RCC 7860 (cell line): ENCODE results near the gene UBE3A.
"Not testable (repeated sequence)": the region's sequence is repeated elsewhere in the genome, so short reads cannot be mapped to it uniquely, and the experiment has no call there.

ENCODE experiments used
- DNase-seq: peaks from one replicate; pipeline ENCODE4 v3.0.0-alpha.2; 2015; ENCODE audit warnings: low spot score
- FAIRE-seq: peaks from 2 replicates; lab custom pipeline; 2012; peaks lifted over from hg19 to GRCh38; lab: Jason Lieb, UNC

The UBE3A gene

GRCh38 chr15:25438601-25439368, at the start of gene UBE3A:
Gene UBE3A, minus strand, starts transcription at chr15:25439024. Its CDS starts 29,917 bp downstream, at chr15:25409107.
- FAIRE-seq (no peak), DNase-seq (peak; percentile 72)

GRCh38 chr15:25487226-25487884, 48.5 kb upstream of the UBE3A start:
- FAIRE-seq: no peak
- no peak for DNase-seq

GRCh38 chr15:25486051-25486450, 47.2 kb upstream of the UBE3A start:
- DNase-seq (no peak), FAIRE-seq (no peak)

- DNase-seq (no peak), FAIRE-seq (no peak)
Observed at GRCh38 chr15:25481208-25481859, 42.5 kb upstream of the UBE3A start.

- no peak for FAIRE-seq
- no peak for DNase-seq
Observed at GRCh38 chr15:25478313-25478712, 39.5 kb upstream of the UBE3A start.

- DNase-seq: no peak
- no peak for FAIRE-seq
Observed at GRCh38 chr15:25477816-25478215, 39.0 kb upstream of the UBE3A start.

- no peak for DNase-seq
- FAIRE-seq: no peak
Observed at GRCh38 chr15:25474251-25474650, 35.4 kb upstream of the UBE3A start.

- FAIRE-seq: no peak
- no peak for DNase-seq
Observed at GRCh38 chr15:25470230-25470629, 31.4 kb upstream of the UBE3A start.

- no peak for FAIRE-seq
Observed at GRCh38 chr15:25469377-25469776, 30.6 kb upstream of the UBE3A start.

GRCh38 chr15:25468611-25469010, 29.8 kb upstream of the UBE3A start:
- no peak for FAIRE-seq
- DNase-seq: no peak

More at GRCh38 chr15:25469377-25469776, 30.6 kb upstream of the UBE3A start:
- no peak for DNase-seq

GRCh38 chr15:25465835-25466234, 27.0 kb upstream of the UBE3A start:
- FAIRE-seq (no peak), DNase-seq (no peak)

GRCh38 chr15:25464784-25465183, 26.0 kb upstream of the UBE3A start:
- FAIRE-seq (no peak), DNase-seq (no peak)

- no peak for FAIRE-seq
- no peak for DNase-seq
Observed at GRCh38 chr15:25464383-25464782, 25.6 kb upstream of the UBE3A start.

GRCh38 chr15:25456196-25456595, 17.4 kb upstream of the UBE3A start:
- no peak for DNase-seq
- FAIRE-seq: no peak

GRCh38 chr15:25455226-25455625, 16.4 kb upstream of the UBE3A start:
- FAIRE-seq: no peak
- no peak for DNase-seq

GRCh38 chr15:25454771-25455170, 15.9 kb upstream of the UBE3A start:
- FAIRE-seq (no peak), DNase-seq (no peak)

- not testable (repeated sequence) for DNase-seq, FAIRE-seq
Observed at GRCh38 chr15:25453246-25453645, 14.4 kb upstream of the UBE3A start.

GRCh38 chr15:25451501-25451900, 12.7 kb upstream of the UBE3A start:
- FAIRE-seq (no peak), DNase-seq (no peak)

GRCh38 chr15:25450163-25450562, 11.3 kb upstream of the UBE3A start:
- FAIRE-seq (no peak), DNase-seq (no peak)

- DNase-seq (no peak), FAIRE-seq (no peak)
Observed at GRCh38 chr15:25446076-25446475, 7.3 kb upstream of the UBE3A start.

- FAIRE-seq: no peak
- DNase-seq: no peak
Observed at GRCh38 chr15:25445412-25445811, 6.6 kb upstream of the UBE3A start.

GRCh38 chr15:25441111-25441510, 2.3 kb upstream of the UBE3A start:
- DNase-seq: no peak
- FAIRE-seq: no peak
